GM18520 (cell line): ENCODE measurements around the gene KIAA1191.

Source experiments
- ATAC-seq: cut with Tn5 transposase; IDR thresholded peaks from one replicate; pipeline ENCODE4 v1.9.1; 2021; ENCODE audit not compliant: unreplicated experiment

Gene KIAA1191

GRCh38 chr5:176365351-176366231, 4.0 kb upstream of the KIAA1191 start, which contains the start of gene ARL10:
Gene ARL10 (plus strand): TSS chr5:176365487. CDS start chr5:176365564, 77 bp downstream.
- ATAC-seq: no peak

DNA sequence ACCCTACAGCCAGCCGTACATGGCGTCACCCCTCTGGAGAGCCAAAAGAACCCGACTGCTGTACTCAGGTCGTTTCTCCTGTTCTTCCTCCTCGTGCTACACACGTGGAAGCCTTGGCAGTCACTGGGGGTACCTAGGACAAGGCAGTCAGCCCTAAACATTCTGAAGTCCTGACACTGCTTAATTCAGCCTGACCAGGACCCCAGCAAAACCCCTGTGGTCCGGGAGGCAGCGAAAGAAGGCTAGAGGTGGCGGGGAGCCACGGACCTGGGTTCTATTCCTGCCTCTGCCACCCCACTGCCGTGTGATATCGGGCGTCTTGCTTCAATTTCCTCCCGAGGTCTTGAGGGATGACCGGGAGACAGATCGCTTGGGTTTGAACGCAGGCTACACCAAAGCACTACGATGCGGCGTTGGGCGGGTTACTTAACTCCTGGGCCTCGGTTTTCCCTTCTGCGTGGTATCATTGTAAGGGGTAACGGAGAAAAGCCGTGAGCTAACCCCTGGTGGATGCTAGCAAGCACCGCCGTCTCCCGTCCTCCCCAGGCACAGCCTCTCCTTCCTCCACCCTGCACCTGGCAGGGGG, 3.3 kb upstream of the KIAA1191 start:
- no peak for ATAC-seq

DNA sequence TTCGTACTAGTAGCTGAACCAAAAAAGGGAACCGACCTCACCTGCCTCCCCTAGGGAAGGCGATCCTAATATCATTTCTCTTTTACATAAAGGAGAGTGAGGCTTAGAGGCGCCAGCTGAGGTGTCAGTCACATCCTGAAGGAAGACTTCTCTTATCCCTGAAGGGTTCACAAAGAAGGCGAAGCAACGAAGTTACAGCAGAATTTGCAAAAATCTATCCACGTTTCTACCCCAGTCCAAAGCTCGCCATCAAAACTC, 598 bp upstream of the KIAA1191 start:
- ATAC-seq: no peak

DNA sequence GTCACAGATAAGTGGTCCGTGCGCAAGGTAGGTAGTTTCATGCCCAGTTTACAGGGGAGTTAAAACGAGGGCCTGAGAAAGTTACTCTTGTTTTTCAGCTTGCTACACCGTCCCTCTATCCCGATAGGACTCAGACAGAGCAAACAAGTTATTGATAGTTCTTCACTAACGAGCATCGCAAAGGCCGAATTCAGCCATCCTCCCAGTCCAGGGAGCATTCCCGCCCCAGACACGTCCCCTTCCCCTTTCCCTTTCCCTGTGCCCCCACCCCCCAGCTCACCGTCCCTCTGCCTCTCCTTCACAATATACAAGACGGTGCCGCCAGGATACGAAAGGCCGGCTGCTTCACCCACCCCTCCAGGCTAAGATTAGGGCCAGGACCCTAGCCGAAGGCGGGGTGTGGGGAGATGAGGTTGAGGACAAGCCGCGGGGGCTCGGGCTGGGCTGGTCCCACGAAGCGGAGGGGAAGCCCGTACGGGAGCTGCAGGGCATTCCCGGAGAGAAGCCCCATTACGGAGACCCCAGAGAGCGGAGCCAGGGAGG, 599 bp downstream of the KIAA1191 start:
- no peak for ATAC-seq

GRCh38 chr5:176359658-176360057, 1.9 kb downstream of the KIAA1191 start:
- no peak for ATAC-seq

- ATAC-seq: no peak
Measured at GRCh38 chr5:176356179-176356566, 5.4 kb downstream of the KIAA1191 start.

GRCh38 chr5:176355400-176356178, 6.0 kb downstream of the KIAA1191 start:
- ATAC-seq: no peak

- ATAC-seq: no peak
Measured at GRCh38 chr5:176353533-176353932, 8.0 kb downstream of the KIAA1191 start.

- ATAC-seq: no peak
Measured at GRCh38 chr5:176352116-176352878, 9.3 kb downstream of the KIAA1191 start.

- ATAC-seq: no peak
Measured at GRCh38 chr5:176350416-176350815, 11.1 kb downstream of the KIAA1191 start.

DNA sequence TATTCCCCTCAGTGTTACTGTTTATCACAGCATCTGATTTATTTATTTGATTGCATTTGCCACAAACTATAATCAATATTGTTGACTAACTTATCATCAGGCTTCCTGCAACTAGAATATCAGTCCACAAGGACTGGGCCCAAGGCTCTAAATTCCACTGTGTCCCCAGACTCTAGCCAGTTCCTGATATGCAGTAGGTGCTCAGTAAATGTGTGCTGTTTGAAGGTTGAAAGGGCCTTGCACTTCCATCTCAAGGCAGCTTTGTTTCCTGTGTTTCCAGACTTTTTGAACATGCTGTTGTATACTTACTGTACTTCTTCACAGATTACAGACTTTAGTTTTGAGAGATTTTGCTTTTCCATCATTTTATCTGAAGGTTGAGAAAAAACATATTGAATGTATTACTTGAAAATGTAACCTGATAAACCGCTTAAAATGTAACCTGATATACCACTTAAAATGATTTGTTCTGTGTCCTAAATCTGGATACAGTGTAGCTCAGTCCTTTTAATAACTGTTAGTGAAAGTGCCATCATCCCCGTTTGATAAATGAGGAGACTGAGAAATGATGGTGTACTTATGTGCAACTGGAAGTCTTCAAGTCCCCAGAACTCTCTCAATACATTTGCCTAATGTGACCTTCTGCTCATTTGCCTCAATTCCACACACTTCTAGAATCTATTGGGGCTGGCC, 18.7 kb downstream of the KIAA1191 start:
- no peak for ATAC-seq

GRCh38 chr5:176342158-176342483, 19.4 kb downstream of the KIAA1191 start:
- ATAC-seq: no peak

DNA sequence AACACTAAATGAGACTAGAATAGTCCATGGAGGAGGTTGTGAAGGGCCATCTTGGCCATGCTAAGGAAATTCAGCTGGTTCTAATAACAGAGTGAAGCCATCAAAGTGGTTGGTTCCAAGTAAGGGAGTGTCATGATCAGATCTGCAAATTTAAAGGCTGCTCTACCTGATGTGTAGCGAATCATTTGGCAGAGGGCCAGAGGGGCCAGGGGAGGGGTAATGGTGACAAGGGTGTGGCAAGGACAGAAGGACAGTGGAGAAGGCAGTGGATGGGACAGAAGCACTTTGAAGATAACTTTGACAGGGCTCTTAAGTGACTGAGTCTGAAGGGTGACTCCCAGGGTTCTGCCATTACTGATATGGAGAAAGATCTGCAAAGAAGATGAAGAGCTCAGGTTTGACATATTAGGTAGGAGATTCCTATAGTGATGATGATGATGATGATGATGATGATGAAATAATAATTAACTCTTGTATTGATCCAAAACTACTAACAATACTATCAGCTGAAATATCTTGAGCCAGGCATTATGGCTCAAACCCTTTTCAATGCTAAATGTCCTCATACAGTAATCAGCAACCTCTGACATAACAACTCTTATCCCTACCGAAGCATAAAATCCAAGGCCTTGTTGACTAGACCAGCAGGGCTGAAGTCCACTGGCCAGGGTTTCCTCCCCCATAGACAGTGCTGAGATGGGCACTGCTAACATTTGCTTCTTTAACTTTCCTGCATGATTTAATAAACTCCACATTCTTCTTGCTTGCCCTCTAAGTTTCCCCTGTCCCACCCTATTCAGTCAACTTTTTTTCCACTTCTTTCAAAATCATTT, 20.0 kb downstream of the KIAA1191 start:
- no peak for ATAC-seq

DNA sequence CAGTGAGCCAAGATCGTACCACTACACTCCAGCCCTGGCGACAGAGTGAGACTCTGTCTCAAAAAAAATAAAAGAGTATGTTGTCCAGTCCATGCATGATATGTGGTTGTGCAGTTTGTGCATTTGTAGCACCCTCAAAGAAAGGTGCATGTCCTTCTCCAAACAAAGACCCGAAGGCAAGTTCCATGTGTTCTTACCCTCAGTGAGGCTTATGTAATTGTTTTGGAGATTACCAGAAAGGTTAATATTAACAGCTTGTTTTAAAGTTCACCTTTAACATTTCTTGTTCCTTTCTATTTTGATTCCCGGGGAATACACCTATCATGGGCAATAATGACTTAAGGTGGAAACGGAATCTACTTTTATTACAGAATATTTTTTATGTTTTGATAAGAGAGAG, 22.3 kb downstream of the KIAA1191 start:
- ATAC-seq: no peak

- no peak for ATAC-seq
Measured at GRCh38 chr5:176337913-176338312, 23.7 kb downstream of the KIAA1191 start.

GRCh38 chr5:176334031-176334770, 27.4 kb downstream of the KIAA1191 start:
- ATAC-seq: no peak

GRCh38 chr5:176320577-176320976, 41.0 kb downstream of the KIAA1191 start:
- ATAC-seq: no peak

DNA sequence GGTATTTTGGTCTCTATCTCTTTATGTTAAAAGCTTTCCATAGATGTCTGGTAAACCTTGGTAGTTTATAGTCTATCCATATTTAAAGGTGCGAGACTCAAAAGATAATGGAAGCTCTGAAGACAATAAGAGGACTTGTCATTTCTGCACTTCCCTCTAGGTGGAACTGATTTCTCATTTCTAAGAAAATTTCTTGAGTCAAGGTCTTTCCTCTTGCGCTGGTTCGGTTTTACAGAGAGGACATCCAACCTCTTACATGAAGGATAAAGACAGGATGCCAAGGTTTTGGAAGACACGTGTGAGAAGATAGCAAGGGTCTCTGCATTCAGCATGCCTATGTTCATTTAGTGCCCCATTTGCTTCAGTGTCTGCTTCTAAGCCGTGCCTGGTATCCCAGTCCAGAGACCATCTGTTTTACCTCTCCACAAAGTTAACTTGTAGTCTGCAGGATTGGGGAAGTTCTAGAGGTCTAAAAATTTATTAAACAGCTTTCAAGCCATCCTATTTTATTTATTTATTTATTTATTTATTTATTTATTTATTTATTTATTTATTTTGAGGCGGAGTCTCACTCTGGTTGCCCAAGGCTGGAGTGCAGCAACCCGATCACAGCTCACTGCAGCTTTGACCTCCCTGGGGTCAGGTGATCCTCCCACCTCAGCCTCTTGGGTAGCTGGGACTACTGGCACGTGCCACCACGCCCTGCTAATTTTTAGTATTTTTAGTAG, 41.6 kb downstream of the KIAA1191 start:
- no peak for ATAC-seq
